Fibroblast of villous mesenchyme (primary cell): ENCODE data around the gene SLC15A2. TPM values are rescaled to one million over a fixed set of nuclear protein-coding genes. Genes with fewer than 3 reads are reported as not detected.
A peak's percentile ranks its signal among the peaks of the same experiment; 100 is the strongest.
"Not testable (repeated sequence)": the region's sequence is repeated elsewhere in the genome, so short reads cannot be mapped to it uniquely, and the experiment has no call there.

Experiments used
- DNase-seq: peaks from one replicate; pipeline ENCODE4 v3.0.0-alpha.2; 2010; ENCODE audit warnings: low read depth
- H3K4me3 ChIP-seq: 2 replicates; pipeline ENCODE4 v1.5.1; 2011; ENCODE audit warnings: low read depth, mild to moderate bottlenecking, low read length
- total RNA-seq: library from RNA; depleted of rRNA; stranded (reverse); fragments of >200 nt; gene quantifications from 2 replicates; pipeline ENCODE4 v1.2.3, GENCODE V29; 2012
- TF ChIP-seq, protein P1 (sequence below): IDR thresholded peaks from 2 replicates; pipeline ENCODE4 v1.5.1; 2012; ENCODE audit warnings: low read depth, mild to moderate bottlenecking, low read length; ENCODE audit not compliant: insufficient read depth

SLC15A2 gene, protein sequence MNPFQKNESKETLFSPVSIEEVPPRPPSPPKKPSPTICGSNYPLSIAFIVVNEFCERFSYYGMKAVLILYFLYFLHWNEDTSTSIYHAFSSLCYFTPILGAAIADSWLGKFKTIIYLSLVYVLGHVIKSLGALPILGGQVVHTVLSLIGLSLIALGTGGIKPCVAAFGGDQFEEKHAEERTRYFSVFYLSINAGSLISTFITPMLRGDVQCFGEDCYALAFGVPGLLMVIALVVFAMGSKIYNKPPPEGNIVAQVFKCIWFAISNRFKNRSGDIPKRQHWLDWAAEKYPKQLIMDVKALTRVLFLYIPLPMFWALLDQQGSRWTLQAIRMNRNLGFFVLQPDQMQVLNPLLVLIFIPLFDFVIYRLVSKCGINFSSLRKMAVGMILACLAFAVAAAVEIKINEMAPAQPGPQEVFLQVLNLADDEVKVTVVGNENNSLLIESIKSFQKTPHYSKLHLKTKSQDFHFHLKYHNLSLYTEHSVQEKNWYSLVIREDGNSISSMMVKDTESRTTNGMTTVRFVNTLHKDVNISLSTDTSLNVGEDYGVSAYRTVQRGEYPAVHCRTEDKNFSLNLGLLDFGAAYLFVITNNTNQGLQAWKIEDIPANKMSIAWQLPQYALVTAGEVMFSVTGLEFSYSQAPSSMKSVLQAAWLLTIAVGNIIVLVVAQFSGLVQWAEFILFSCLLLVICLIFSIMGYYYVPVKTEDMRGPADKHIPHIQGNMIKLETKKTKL
- total RNA-seq, result under 0.01 and 0.43 TPM in 2 replicates

DNA sequence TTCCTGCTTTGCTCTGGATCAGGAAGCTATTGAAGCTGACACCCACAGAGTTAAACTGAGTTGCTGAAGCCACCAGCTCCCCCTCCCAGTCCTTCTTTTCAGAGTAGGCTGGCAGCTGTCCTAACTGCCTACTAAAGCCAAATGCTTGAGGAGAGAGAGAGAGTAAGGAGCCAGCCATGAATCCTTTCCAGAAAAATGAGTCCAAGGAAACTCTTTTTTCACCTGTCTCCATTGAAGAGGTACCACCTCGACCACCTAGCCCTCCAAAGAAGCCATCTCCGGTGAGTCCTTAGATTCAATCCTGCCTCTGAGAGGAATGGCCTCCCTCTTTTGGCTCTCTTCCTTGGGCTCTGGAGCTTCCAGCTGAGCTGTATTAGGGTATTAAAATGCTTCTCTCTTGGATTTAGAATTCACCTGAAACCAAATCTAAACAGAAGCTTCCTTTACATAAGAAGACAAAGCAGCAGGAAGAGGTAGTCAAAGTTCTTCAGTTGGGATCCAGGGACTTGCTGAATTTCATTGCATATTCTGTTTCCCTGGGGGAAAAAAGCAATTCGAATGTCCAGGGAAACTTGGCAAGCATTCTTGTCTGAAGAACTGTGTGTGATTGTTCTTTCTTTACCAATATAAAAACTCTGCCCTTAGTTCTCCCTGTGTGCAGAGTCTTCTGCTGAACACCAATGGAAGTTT lies at the start of gene SLC15A2:
SLC15A2 (plus strand) TSS at position 101 of the 690 bp plus-strand sequence; CDS start at position 177, 76 bp downstream.
- DNase-seq, result no peak
- no peak within 1 kb of the TSS for H3K4me3 ChIP-seq
- TF ChIP-seq, protein P1, sequence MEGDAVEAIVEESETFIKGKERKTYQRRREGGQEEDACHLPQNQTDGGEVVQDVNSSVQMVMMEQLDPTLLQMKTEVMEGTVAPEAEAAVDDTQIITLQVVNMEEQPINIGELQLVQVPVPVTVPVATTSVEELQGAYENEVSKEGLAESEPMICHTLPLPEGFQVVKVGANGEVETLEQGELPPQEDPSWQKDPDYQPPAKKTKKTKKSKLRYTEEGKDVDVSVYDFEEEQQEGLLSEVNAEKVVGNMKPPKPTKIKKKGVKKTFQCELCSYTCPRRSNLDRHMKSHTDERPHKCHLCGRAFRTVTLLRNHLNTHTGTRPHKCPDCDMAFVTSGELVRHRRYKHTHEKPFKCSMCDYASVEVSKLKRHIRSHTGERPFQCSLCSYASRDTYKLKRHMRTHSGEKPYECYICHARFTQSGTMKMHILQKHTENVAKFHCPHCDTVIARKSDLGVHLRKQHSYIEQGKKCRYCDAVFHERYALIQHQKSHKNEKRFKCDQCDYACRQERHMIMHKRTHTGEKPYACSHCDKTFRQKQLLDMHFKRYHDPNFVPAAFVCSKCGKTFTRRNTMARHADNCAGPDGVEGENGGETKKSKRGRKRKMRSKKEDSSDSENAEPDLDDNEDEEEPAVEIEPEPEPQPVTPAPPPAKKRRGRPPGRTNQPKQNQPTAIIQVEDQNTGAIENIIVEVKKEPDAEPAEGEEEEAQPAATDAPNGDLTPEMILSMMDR, result no peak

DNA sequence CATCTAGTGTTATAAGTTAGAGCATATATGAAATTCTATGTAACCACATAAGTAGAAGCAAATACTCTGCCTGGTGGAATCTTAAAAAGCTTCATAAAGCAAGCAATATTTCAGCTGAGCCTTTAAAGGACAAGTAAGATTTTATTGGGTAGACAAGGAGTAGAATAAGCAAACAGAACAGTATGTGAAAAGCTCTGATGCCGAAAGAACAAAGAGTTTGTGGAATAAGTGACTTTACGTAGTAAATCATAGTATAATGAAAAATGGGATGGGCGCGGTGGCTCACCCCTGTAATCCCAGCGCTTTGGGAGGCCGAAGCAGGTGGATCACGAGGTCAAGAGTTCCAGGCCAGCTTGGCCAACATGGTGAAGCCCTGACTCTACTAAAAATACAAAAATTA lies 49.3 kb upstream of the SLC15A2 start:
- H3K4me3 ChIP-seq, result no peak overlapping the region

DNA sequence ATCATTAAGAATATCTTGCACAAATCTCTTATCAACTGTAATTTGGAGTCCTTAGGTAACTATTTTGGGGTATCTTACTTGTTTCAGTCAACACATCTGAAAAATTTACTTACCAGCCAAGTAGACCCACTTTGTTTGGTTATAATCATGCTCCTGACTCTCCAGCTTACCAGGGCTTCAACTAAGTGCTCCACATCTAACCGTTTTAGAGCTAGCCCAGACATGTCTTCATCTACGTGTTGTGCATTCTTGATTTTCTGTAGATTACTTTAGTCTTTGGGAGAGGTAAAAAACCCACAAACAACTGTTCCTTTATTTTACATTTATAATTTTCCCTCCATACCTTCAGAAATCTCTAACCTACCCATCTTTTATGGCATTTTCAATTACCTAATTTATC lies 41.9 kb upstream of the SLC15A2 start:
- no peak for DNase-seq
- no peak overlapping the region for H3K4me3 ChIP-seq
- TF ChIP-seq, protein P1, result no peak

More for the DNA sequence above, 49.3 kb upstream of the SLC15A2 start:
- TF ChIP-seq, protein P1, result no peak
- DNase-seq, result no peak

DNA sequence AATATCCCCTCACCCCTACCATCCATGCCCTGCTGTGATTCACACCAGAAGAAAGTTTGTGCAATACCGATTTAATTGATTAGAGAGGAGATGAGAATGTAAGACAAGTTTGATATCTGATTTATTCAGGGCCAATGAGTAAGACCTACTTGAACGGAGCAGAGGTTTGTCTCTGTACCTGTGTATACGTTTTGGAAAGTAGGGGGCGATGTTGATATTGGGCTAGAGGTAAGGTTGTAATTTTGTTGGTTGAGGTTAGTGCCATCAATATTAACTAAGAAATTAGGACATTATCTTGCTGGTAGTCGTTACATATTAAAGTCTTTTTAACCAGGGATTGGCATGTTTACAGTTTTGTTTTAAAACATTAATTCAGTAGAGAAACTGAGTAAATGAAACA lies 38.6 kb upstream of the SLC15A2 start:
- H3K4me3 ChIP-seq, result no peak overlapping the region

DNA sequence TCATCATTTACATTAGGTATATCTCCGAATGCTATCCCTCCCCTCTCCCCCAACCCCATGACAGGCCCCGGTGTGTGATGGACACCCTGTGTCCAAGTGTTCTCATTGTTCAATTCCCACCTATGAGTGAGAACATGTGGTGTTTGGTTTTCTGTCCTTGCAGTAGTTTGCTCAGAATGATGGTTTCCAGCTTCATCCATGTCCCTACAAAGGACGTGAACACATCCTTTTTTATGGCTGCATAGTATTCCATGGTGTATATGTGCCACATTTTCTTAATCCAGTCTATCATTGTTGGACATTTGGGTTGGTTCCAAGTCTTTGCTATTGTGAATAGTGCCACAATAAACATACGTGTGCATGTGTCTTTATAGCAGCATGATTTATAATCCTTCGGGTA lies 36.4 kb upstream of the SLC15A2 start:
- not testable (repeated sequence) for H3K4me3 ChIP-seq, DNase-seq

More for the DNA sequence above, 38.6 kb upstream of the SLC15A2 start:
- peak; percentile 1 for DNase-seq
- TF ChIP-seq, protein P1, result peak; percentile 36

DNA sequence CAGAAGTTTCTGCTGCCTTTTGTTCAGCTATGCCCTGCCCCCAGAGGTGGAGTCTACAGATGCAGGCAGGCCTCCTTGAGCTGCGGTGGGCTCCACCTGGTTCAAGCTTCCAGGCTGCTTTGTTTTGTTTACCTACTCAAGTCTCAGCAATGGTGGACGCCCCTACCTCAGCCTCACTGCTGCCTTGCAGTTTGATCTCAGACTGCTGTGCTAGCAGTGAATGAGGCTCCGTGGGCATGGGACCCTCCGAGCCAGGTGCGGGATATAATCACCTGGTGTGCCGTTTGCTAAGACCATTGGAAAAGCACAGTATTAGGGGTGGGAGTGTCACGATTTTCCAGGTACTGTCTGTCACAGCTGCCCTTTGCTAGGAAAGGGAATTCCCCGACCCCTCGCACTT lies 31.0 kb upstream of the SLC15A2 start:
- H3K4me3 ChIP-seq, DNase-seq: not testable (repeated sequence)

DNA sequence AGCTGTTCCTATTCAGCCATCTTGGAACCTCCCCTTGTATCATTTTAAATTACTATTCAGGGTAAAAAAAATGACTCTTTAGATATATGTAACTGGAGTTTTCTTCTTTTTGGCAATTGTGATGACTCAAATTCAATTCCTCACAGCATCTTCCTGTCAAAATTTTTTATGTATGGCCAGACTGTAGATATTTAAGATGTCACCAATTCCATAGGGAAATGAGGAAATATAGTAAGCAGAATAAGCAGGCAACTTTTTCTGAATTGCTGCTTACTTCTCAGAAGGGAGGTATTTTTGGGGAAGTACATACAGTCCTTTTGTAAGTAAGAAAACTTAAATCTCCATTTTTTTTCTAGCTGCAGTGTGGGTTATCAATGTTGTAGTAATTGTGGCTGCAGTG lies 30.4 kb upstream of the SLC15A2 start:
- no peak for DNase-seq
- H3K4me3 ChIP-seq, result no peak overlapping the region
- TF ChIP-seq, protein P1, result no peak
